Measurements from ENCODE around the gene SOBP.

- TF ChIP-seq, protein P1, sequence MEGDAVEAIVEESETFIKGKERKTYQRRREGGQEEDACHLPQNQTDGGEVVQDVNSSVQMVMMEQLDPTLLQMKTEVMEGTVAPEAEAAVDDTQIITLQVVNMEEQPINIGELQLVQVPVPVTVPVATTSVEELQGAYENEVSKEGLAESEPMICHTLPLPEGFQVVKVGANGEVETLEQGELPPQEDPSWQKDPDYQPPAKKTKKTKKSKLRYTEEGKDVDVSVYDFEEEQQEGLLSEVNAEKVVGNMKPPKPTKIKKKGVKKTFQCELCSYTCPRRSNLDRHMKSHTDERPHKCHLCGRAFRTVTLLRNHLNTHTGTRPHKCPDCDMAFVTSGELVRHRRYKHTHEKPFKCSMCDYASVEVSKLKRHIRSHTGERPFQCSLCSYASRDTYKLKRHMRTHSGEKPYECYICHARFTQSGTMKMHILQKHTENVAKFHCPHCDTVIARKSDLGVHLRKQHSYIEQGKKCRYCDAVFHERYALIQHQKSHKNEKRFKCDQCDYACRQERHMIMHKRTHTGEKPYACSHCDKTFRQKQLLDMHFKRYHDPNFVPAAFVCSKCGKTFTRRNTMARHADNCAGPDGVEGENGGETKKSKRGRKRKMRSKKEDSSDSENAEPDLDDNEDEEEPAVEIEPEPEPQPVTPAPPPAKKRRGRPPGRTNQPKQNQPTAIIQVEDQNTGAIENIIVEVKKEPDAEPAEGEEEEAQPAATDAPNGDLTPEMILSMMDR (IDR thresholded peaks at IDR 0.05): no peak
- TF ChIP-seq POLR2A (IDR thresholded peaks at IDR 0.05): no peak
These were observed 10.7 kb upstream of the SOBP start for GRCh38 chr6:107479089-107479690.

All from tibial nerve (tissue), 3 donors.